GM12878 (cell line): ENCODE data around the gene SPAG7. TPM values are rescaled to one million over a fixed set of nuclear protein-coding genes. Genes with fewer than 3 reads are reported as not detected.

Source experiments
- ATAC-seq: fragments of 200-7000 bp; cut with Tn5 transposase; 3 replicates; pipeline ENCODE4 v1.9.1; 2020; ENCODE audit warnings: mild to moderate bottlenecking, moderate library complexity
- BruUV-seq: library from RNA; stranded (reverse); fragments of 400-500 nt; replicated peaks from 2 replicates; lab custom pipeline; 2021; lab: Mats Ljungman, UMichigan
- CTCF ChIA-PET: fragments of 300-600 bp; sonication (Branson Sonifier 250); formaldehyde crosslinking; extraction: SDS; loops from one replicate; lab custom pipeline; 2021; ENCODE audit warnings: inconsistent platforms; lab: Yijun Ruan, JAX
- POLR2A ChIA-PET: fragments of 350-600 bp; formaldehyde crosslinking; extraction: SDS; loops from one replicate; lab custom pipeline; 2021; ENCODE audit warnings: inconsistent platforms; lab: Charles Lee
- RAD21 ChIA-PET: fragments of 300-600 bp; sonication (Branson Sonifier 250); formaldehyde crosslinking; loops from one replicate; lab custom pipeline; 2023; ENCODE audit warnings: antibody characterized with exemption; ENCODE audit not compliant: unreplicated experiment; lab: Charles Lee
- SMC1A ChIA-PET: fragments of 300-600 bp; sonication (Branson Sonifier 250); formaldehyde crosslinking; loops from one replicate; lab custom pipeline; 2023; ENCODE audit not compliant: unreplicated experiment, uncharacterized antibody; lab: Charles Lee
- DNase-seq: peaks from one replicate; pipeline ENCODE4 v3.0.0-alpha.2; 2011; ENCODE audit warnings: low read depth, low spot score
- FAIRE-seq: peaks from 3 replicates; lab custom pipeline; 2011; peaks lifted over from hg19 to GRCh38; lab: Jason Lieb, UNC
- H2AFZ ChIP-seq: 2 replicates; pipeline ENCODE4 v1.6.0; 2011; ENCODE audit warnings: low read depth, low read length, control low read depth; ENCODE audit not compliant: control insufficient read depth
- H3K27ac ChIP-seq: 2 replicates; pipeline ENCODE4 v1.5.1; 2011; ENCODE audit warnings: control low read depth; ENCODE audit not compliant: control insufficient read depth, insufficient read depth
- H3K27me3 ChIP-seq, 2 experiments: replicated peaks in 1 of 2; 2 replicates each; pipeline versions ENCODE4 v1.6.0 to v1.6.1; 2011; ENCODE audit warnings: low read length in 1 of 2; ENCODE audit not compliant: control insufficient read depth in 2 of 2, insufficient read depth in 2 of 2
- H3K36me3 ChIP-seq, 2 experiments: 2 replicates each; pipeline ENCODE4 v1.5.1; 2011; ENCODE audit warnings: low read length in 1 of 2; ENCODE audit not compliant: control insufficient read depth in 2 of 2, insufficient read depth in 2 of 2
- H3K4me1 ChIP-seq: 2 replicates; pipeline ENCODE4 v1.6.1; 2011; ENCODE audit warnings: mild to moderate bottlenecking, low read length, moderate library complexity, mixed read lengths; ENCODE audit not compliant: control insufficient read depth, insufficient read depth
- H3K4me2 ChIP-seq: 2 replicates; pipeline ENCODE4 v1.6.0; 2011; ENCODE audit warnings: control low read depth; ENCODE audit not compliant: control insufficient read depth, insufficient read depth
- H3K4me3 ChIP-seq: fragments of 200-600 bp; sonication (generic); 2 replicates; pipeline ENCODE4 v1.5.1; 2016
- H3K79me2 ChIP-seq: 2 replicates; pipeline ENCODE4 v1.6.0; 2011; ENCODE audit warnings: low read length; ENCODE audit not compliant: control insufficient read depth, insufficient read depth
- H3K9ac ChIP-seq: 2 replicates; pipeline ENCODE4 v1.8.0; 2011; ENCODE audit warnings: low read length, control low read depth, mixed read lengths; ENCODE audit not compliant: control insufficient read depth, insufficient read depth
- H3K9me3 ChIP-seq: replicated peaks from 3 replicates; pipeline ENCODE4 v1.5.1; 2011; ENCODE audit warnings: mild to moderate bottlenecking, low read length; ENCODE audit not compliant: control insufficient read depth, insufficient read depth
- H4K20me1 ChIP-seq: 2 replicates; pipeline ENCODE4 v1.6.0; 2011; ENCODE audit not compliant: control insufficient read depth, insufficient read depth
- ATF7 ChIP-seq: fragments of 450-650 bp; IDR thresholded peaks from 2 replicates; pipeline ENCODE4 v1.6.1; 2016; ENCODE audit warnings: low read depth, mild to moderate bottlenecking
- BCL11A ChIP-seq: IDR thresholded peaks from 2 replicates; pipeline ENCODE4 v1.6.1; 2011; ENCODE audit warnings: low read depth, low read length
- HDGF ChIP-seq: fragments of 450-650 bp; IDR thresholded peaks from 2 replicates; pipeline ENCODE4 v1.6.1; 2016; ENCODE audit warnings: antibody characterized with exemption
- RB1 ChIP-seq: fragments of 450-650 bp; formaldehyde crosslinking; IDR thresholded peaks from 2 replicates; pipeline ENCODE4 v1.6.1; 2017; ENCODE audit warnings: mild to moderate bottlenecking, borderline replicate concordance
- RELB ChIP-seq: fragments of 450-650 bp; IDR thresholded peaks from 2 replicates; pipeline ENCODE4 v1.6.1; 2017; ENCODE audit warnings: low read depth, mild to moderate bottlenecking, moderate library complexity
- WGBS: methylation state at CpG from one replicate; pipeline ENCODE4 v1.1.6; 2016; ENCODE audit warnings: low lambda C conversion rate; ENCODE audit not compliant: insufficient replicate concordance, insufficient coverage; ENCODE audit errors: missing lambda C conversion rate; 5-methylcytosine and 5-hydroxymethylcytosine counted together
- in situ Hi-C: fragments of 300-500 bp; cut with MboI; formaldehyde crosslinking; loops from 9 replicates; pipeline ENCODE4 v1.14.3; 2018; ENCODE audit warnings: mixed read lengths
- intact Hi-C: fragments of 100-400 bp; cut with micrococcal nuclease; formaldehyde crosslinking; loops from one replicate; pipeline ENCODE4 v1.14.2; 2022; ENCODE audit not compliant: unreplicated experiment
- polyA plus RNA-seq, 11 experiments: library from polyadenylated mRNA; depleted of rRNA in 4 of 11; unstranded in 6 of 11; stranded (reverse) in 5 of 11; fragments of >200 nt; fragmentation: Nextera tagmentation in 4 of 11; fragmentation: Illumina TruSeq in 1 of 11; extraction: Ambion mirVana in 4 of 11; extraction: Trizol in 1 of 11; gene quantifications; 1 replicate in 1 of 11; 2 replicates in 10 of 11; pipeline versions ENCODE4 v1.2.1 to v1.2.3, GENCODE V29; 2011 to 2016; ENCODE audit warnings: inconsistent platforms in 2 of 11, missing spikeins in 2 of 11, low read depth in 1 of 11
- total RNA-seq, 4 experiments: library from RNA; depleted of rRNA in 3 of 4; stranded (reverse); fragments of >200 nt in 3 of 4; fragmentation: Illumina TruSeq in 1 of 4; extraction: Trizol in 1 of 4; gene quantifications; 2 replicates each; pipeline versions ENCODE4 v1.2.1 to v1.2.3, GENCODE V29; 2013 to 2021
- TF ChIP-seq, protein P1 (sequence below): IDR thresholded peaks from 2 replicates; pipeline ENCODE4 v1.6.1; 2011; ENCODE audit warnings: borderline replicate concordance, low read depth, mild to moderate bottlenecking, moderate library complexity, low read length; ENCODE audit not compliant: insufficient read depth, poor library complexity, severe bottlenecking

SPAG7 gene
- total and polyA plus RNA-seq, 10 of the 15 experiments (the other 5 are each of a cell fraction or from before 2014, with no cell fraction given): 7.9 to 146 (median 88.7) TPM

DNA sequence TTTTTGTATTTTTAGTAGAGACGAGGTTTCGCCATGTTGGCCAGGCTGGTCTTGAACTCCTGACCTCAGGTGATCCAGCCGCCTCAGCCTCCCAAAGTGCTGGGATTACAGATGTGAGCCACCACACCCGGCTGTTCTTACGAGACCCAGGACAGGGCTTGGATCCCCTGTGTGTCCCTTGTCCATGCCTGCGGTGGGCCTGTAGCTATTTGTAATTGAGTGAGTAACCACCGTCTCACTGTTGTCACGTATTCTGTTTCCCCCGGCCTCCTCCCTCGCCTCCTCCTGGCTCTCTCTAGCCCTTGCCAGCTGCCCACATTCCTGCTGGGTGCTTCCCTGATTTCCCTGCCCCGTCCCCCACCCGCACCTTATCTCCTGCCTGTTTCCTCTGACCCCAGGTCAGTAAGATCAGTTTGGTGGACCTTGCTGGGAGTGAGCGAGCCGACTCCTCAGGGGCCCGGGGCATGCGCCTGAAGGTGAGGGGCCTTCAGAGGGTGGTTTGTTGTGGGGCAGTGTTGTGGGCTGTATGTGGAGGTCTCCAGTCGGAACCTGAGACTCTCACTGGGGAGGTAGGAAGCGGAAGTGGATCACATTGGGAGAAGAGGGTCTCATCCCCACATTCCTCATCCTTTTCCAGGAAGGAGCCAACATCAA lies 35.7 kb upstream of the SPAG7 start:
- ATAC-seq (no peak), FAIRE-seq (no peak)
- WGBS: 97% methylated on average over 18 of the region's 18 CpGs
- BruUV-seq: no TSS peak
- Histone ChIP-seq H3K4me1 (peaks cover 7% of the 10 kb centered on the region), H3K4me3 (no peak overlapping the region)
- TF ChIP-seq RELB (no peak), HDGF (no peak), ATF7 (no peak), BCL11A (no peak), RB1 (no peak)
- TF ChIP-seq, protein P1, sequence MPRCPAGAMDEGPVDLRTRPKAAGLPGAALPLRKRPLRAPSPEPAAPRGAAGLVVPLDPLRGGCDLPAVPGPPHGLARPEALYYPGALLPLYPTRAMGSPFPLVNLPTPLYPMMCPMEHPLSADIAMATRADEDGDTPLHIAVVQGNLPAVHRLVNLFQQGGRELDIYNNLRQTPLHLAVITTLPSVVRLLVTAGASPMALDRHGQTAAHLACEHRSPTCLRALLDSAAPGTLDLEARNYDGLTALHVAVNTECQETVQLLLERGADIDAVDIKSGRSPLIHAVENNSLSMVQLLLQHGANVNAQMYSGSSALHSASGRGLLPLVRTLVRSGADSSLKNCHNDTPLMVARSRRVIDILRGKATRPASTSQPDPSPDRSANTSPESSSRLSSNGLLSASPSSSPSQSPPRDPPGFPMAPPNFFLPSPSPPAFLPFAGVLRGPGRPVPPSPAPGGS: no peak
- TF ChIP-seq, all 136 proteins: peak for 0
- ChIA-PET POLR2A (no interaction called here), CTCF (no interaction called here), RAD21 (no interaction called here), SMC1A (interaction anchor here (0.9 kb wide), 1 partner anchor 59 kb away, joined by 3 read pairs; no protein-coding TSS in a partner anchor)
- intact Hi-C loops (no loop called here), in situ Hi-C loops (no loop called here)
- Histone ChIP-seq H4K20me1 (no peaks in the 10 kb centered on the region), H3K27ac (no peak overlapping the region), H3K9me3 (no peaks in the 10 kb centered on the region), H3K4me2 (no peak overlapping the region), H2AFZ (no peak overlapping the region), H3K27me3 (no peaks in the 10 kb centered on the region), H3K79me2 (peaks cover 19% of the 10 kb centered on the region), H3K36me3 (peaks cover 35 to 40% of the 10 kb centered on the region in 2 experiments), H3K9ac (no peak overlapping the region)
- DNase-seq: no peak
